UCSD-AML1 (cell line): ENCODE results near the gene TRIM3.
A peak's percentile ranks its signal among the peaks of the same experiment; 100 is the strongest.

ENCODE experiments used
- DNase-seq: peaks from one replicate; lab custom pipeline; 2025; ENCODE audit not compliant: unreplicated experiment; lab: John Stamatoyannopoulos, UW

TRIM3 gene

GRCh38 chr11:6481012-6481923 lies 7.5 kb upstream of the TRIM3 start, which contains the start of the genes ARFIP2 and TIMM10B:
Gene ARFIP2, minus strand, starts transcription at chr11:6481331. Its CDS starts 910 bp downstream, at chr11:6480421.
Gene TIMM10B, plus strand, starts transcription at chr11:6481501. Its CDS starts 16 bp downstream, at chr11:6481517.
- peak; percentile 96 for DNase-seq

GRCh38 chr11:6480299-6480914 lies 6.7 kb upstream of the TRIM3 start:
- no peak for DNase-seq

- no peak for DNase-seq
These were observed 2.8 kb upstream of the TRIM3 start for GRCh38 chr11:6476571-6476970.

- DNase-seq: no peak
These were observed 2.2 kb upstream of the TRIM3 start for GRCh38 chr11:6475936-6476335.

GRCh38 chr11:6474806-6475500 lies 1.2 kb upstream of the TRIM3 start:
- DNase-seq: no peak

GRCh38 chr11:6474413-6474792 lies 662 bp upstream of the TRIM3 start:
- DNase-seq: no peak

GRCh38 chr11:6472934-6473333 lies 807 bp downstream of the TRIM3 start:
- no peak for DNase-seq

GRCh38 chr11:6469599-6469998 lies 4.1 kb downstream of the TRIM3 start:
- no peak for DNase-seq

GRCh38 chr11:6468712-6469495 lies 4.8 kb downstream of the TRIM3 start:
- DNase-seq: peak; percentile 78

GRCh38 chr11:6459099-6459450 lies 14.7 kb downstream of the TRIM3 start:
- no peak for DNase-seq

- DNase-seq: no peak
These were observed 15.2 kb downstream of the TRIM3 start for GRCh38 chr11:6458352-6459098.

- no peak for DNase-seq
These were observed 16.0 kb downstream of the TRIM3 start for GRCh38 chr11:6457581-6458320.

- DNase-seq: no peak
These were observed 17.2 kb downstream of the TRIM3 start for GRCh38 chr11:6456361-6457073.

- no peak for DNase-seq
These were observed 18.7 kb downstream of the TRIM3 start for GRCh38 chr11:6455070-6455469.

GRCh38 chr11:6453152-6453551 lies 20.6 kb downstream of the TRIM3 start:
- no peak for DNase-seq

GRCh38 chr11:6452219-6452618 lies 21.5 kb downstream of the TRIM3 start:
- DNase-seq: no peak

GRCh38 chr11:6448574-6448973 lies 25.2 kb downstream of the TRIM3 start:
- DNase-seq: no peak

- DNase-seq: peak; percentile 59
These were observed 30.3 kb downstream of the TRIM3 start for GRCh38 chr11:6443269-6444003.
